Esophagus squamous epithelium (tissue), 5 donors: ENCODE data around the gene UGT1A6. TPM values are rescaled to one million over a fixed set of nuclear protein-coding genes. Genes with fewer than 3 reads are reported as not detected.
"Not testable (repeated sequence)": the region's sequence is repeated elsewhere in the genome, so short reads cannot be mapped to it uniquely, and the experiment has no call there.

Source experiments
- DNase-seq: peaks from one replicate; lab custom pipeline; 2025; lab: John Stamatoyannopoulos, UW
- H3K27ac ChIP-seq, 4 donors: fragments of 200-600 bp; sonication (generic); one replicate each; pipeline ENCODE4 v1.5.1; 2016 to 2019; ENCODE audit warnings: mild to moderate bottlenecking in 1 of 4
- H3K27me3 ChIP-seq, 4 donors: fragments of 200-600 bp; sonication (generic); 1 replicate in 3 of 4; 2 replicates in 1 of 4; pipeline versions ENCODE4 v1.5.1 to v1.6.0; 2017 to 2021; ENCODE audit warnings: antibody characterized with exemption in 1 of 4
- H3K36me3 ChIP-seq, 3 donors: fragments of 200-600 bp; sonication (generic); one replicate each; pipeline ENCODE4 v1.5.1; 2016 to 2019
- H3K4me1 ChIP-seq, 3 donors: fragments of 200-600 bp; sonication (generic); one replicate each; pipeline ENCODE4 v1.5.1; 2017 to 2019
- H3K4me3 ChIP-seq, 4 donors: fragments of 200-600 bp; sonication (generic); 1 replicate in 3 of 4; 2 replicates in 1 of 4; pipeline ENCODE4 v1.5.1; 2016 to 2019; ENCODE audit warnings: mild to moderate bottlenecking in 2 of 4, moderate library complexity in 1 of 4
- H3K9me3 ChIP-seq, 3 donors: fragments of 200-600 bp; sonication (generic); one replicate each; pipeline ENCODE4 v1.5.1; 2016 to 2019
- POLR2A ChIP-seq, 4 donors: fragments of 450-650 bp; IDR thresholded peaks; one replicate each; pipeline ENCODE4 v1.6.1; 2017; ENCODE audit warnings: antibody characterized with exemption in 4 of 4, mild to moderate bottlenecking in 4 of 4, moderate library complexity in 3 of 4
- WGBS, 2 donors: methylation state at CpG; one replicate each; pipeline ENCODE4 v1.1.5; 2018; 5-methylcytosine and 5-hydroxymethylcytosine counted together
- intact Hi-C: fragments of 100-400 bp; cut with DNase I; formaldehyde crosslinking; loops from one replicate; pipeline ENCODE4 v1.15.0; 2022
- total RNA-seq, 4 donors: library from RNA; depleted of rRNA; stranded (reverse); fragments of >200 nt; gene quantifications; one replicate each; pipeline ENCODE4 v1.1.0, GENCODE V29; 2016
- TF ChIP-seq, protein P1 (sequence below), 6 experiments: fragments of 450-650 bp in 4 of 6; fragments of 200-600 bp in 2 of 6; sonication (generic) in 2 of 6; IDR thresholded peaks; one replicate each; pipeline ENCODE4 v1.5.1; 2016 to 2019; ENCODE audit warnings: antibody characterized with exemption in 6 of 6, mild to moderate bottlenecking in 4 of 6, moderate library complexity in 4 of 6
- donor health status: DM: yes; HTN: yes; CAD: no.

Gene UGT1A6
- total RNA-seq, 4 donors from 2014 or later = 30.8 to 67.1 (median 61.3) TPM

DNA sequence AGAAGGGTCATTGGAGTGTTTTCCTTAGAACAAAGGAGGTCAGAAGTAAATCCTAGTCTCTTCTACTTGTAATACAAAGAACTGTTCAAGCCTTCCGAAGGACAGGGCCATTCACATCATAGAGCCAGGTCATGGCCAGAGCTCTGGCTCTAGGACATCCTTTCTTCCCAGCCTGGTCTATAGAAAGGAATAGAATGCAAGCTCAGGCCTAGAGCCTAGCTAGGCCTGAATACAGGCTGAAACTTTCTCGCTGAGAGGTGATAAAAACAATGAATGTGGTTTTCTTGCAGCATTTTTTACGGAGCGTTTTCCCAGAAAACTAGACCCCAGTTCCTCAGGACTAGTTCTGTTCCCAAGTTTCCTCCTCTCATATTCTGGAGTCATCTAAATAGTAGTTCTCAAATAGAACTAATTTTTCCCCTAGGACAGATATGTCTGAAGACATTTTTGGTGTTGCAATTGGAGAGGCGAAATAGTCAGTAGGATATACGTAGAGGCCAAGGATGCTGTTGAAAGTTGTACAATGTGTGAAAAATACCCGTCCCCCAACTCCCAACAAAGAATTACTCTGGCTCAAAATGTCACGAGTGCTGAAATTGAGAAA, 6.8 kb downstream of the UGT1A6 start:
- intact Hi-C loops = no loop called here

DNA sequence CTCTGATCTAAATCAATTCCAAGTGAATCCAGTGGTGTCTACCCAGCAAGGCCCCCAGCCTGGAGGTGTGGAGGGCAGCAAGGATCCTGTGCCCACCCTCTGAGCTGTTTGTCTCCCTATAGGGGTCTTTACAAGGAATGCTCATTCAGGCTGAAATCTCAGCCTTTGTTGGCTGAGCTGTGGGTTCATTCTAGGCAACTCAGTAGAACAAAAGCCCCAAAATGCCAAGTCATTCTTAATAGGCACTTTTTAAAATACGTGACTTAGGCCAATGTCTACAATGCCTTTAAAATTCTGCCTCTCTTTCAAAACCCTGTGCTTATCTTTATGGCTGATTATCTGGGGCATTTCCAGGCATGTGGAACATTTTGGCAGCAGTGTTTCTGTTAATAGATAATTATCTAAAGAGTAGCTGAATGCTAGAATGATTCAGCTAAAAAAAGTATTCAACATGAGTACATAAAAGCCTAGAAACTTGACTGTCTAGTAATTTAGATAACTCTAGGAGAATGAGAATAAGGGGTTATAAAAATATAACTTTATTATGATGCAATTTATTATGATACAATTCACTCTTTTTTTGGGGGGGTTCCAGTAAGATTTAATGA, 7.4 kb downstream of the UGT1A6 start:
- peak overlapping the region; percentile 77 to 92 (median 82) for H3K27ac ChIP-seq
- no peak for TF ChIP-seq POLR2A (IDR thresholded peaks at IDR 0.05)
- TF ChIP-seq, protein P1, sequence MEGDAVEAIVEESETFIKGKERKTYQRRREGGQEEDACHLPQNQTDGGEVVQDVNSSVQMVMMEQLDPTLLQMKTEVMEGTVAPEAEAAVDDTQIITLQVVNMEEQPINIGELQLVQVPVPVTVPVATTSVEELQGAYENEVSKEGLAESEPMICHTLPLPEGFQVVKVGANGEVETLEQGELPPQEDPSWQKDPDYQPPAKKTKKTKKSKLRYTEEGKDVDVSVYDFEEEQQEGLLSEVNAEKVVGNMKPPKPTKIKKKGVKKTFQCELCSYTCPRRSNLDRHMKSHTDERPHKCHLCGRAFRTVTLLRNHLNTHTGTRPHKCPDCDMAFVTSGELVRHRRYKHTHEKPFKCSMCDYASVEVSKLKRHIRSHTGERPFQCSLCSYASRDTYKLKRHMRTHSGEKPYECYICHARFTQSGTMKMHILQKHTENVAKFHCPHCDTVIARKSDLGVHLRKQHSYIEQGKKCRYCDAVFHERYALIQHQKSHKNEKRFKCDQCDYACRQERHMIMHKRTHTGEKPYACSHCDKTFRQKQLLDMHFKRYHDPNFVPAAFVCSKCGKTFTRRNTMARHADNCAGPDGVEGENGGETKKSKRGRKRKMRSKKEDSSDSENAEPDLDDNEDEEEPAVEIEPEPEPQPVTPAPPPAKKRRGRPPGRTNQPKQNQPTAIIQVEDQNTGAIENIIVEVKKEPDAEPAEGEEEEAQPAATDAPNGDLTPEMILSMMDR (IDR thresholded peaks at IDR 0.05) = no peak
- DNase-seq = no peak
- no peaks in the 10 kb centered on the region for H3K9me3 ChIP-seq
- H3K36me3 ChIP-seq = no peaks in the 10 kb centered on the region
- H3K4me3 ChIP-seq = no peak overlapping the region
- WGBS, 2 donors = 6 to 20% methylated on average over 1 of the region's 1 CpG
- H3K4me1 ChIP-seq = peaks cover 0 to 48% (median 7%) of the 10 kb centered on the region in 3 donors
- no peaks in the 10 kb centered on the region for H3K27me3 ChIP-seq
- intact Hi-C loops = no loop called here

More for the DNA sequence above, 6.8 kb downstream of the UGT1A6 start:
- H3K36me3 ChIP-seq = no peaks in the 10 kb centered on the region
- no peak overlapping the region for H3K4me3 ChIP-seq
- DNase-seq = no peak
- TF ChIP-seq POLR2A (IDR thresholded peaks at IDR 0.05) = no peak
- TF ChIP-seq, protein P1 (IDR thresholded peaks at IDR 0.05) = no peak
- peaks cover 0 to 48% (median 7%) of the 10 kb centered on the region in 3 donors for H3K4me1 ChIP-seq
- no peaks in the 10 kb centered on the region for H3K27me3 ChIP-seq
- no peaks in the 10 kb centered on the region for H3K9me3 ChIP-seq
- peak overlapping the region; percentile 77 to 92 (median 82) for H3K27ac ChIP-seq
- WGBS, 2 donors = 84 to 89% methylated on average over 8 of the region's 8 CpGs

DNA sequence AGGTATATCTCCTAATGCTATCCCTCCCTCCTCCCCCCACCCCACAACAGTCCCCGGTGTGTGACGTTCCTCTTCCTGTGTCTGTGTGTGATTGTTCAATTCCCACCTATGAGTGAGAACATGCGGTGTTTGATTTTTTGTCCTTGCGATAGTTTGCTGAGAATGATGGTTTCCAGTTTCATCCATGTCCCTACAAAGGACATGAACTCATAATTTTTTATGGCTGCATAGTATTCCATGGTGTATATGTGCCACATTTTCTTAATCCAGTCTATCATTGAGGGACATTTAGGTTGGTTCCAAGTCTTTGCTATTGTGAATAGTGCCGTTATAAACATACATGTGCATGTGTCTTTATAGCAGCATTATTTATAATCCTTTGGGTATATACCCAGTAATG, 8.2 kb downstream of the UGT1A6 start:
- H3K9me3 ChIP-seq, DNase-seq, intact Hi-C loops, H3K27me3 ChIP-seq, H3K36me3 ChIP-seq, H3K4me3 ChIP-seq: not testable (repeated sequence)
- WGBS, 2 donors = 83 to 89% methylated on average over 5 of the region's 5 CpGs
- Histone ChIP-seq H3K4me1 (peaks cover 0 to 53% (median 7%) of the 10 kb centered on the region in 3 donors), H3K27ac (peak overlapping the region in 3 of 4 donors; percentile 77 to 92 (median 86))

DNA sequence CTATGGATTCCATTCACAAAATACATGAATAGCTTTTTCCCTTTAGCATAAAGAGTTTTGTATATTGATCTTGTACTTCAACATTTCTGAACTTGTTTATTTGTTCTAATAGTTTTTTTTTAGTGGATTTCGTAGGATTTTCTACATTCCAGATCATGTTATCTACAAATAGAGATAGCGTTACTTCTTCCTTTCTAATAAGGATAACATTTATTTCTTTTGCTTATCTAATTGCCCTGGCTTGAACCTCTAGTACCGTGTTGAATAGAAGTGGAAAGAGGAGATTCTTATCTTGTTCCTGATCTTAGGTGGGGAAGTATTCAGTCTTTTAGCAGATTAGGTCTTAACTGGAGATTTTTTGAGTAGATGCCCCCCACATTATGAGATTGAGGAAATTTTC, 9.5 kb downstream of the UGT1A6 start:
- intact Hi-C loops = no loop called here
- no peaks in the 10 kb centered on the region for H3K9me3 ChIP-seq
- peak overlapping the region in 1 of 4 donors; percentile 69 for H3K27ac ChIP-seq
- TF ChIP-seq, protein P1 (IDR thresholded peaks at IDR 0.05) = no peak
- no peak for TF ChIP-seq POLR2A (IDR thresholded peaks at IDR 0.05)
- no peaks in the 10 kb centered on the region for H3K27me3 ChIP-seq
- H3K36me3 ChIP-seq = no peaks in the 10 kb centered on the region
- peaks cover 6 to 67% (median 7%) of the 10 kb centered on the region in 3 donors for H3K4me1 ChIP-seq
- WGBS, 2 donors = 63 to 73% methylated on average over 3 of the region's 3 CpGs
- no peak for DNase-seq
- H3K4me3 ChIP-seq = no peak overlapping the region

DNA sequence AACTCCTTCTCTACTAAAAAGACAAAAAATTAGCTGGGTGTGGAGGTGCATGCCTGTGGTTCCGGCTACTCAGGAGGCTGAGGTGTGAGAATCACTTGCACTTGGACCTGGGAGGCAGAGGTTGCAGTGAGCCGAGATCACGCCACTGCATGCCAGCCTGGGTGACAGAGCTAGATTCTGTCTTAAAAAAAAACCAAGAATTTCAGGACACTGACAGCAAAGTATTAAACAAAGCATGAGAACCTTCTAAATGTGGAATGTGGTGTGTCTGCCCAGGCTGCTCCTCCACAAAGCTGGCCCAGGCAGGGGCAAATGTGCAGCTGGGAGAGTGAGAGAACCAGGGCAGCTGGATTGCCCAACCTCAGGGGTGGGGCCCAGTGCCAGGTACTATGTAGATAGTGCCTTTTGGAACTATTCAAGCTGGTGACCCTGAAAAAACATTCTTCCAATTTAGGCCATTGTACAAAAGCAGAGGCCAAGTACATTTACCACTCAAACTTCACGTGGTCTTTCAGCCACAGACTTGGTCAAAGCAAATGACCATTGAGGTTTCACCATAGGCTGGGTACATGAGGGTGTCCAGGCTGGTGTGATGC, 13.3 kb downstream of the UGT1A6 start:
- TF ChIP-seq, protein P1 (IDR thresholded peaks at IDR 0.05) = no peak
- DNase-seq = no peak
- Histone ChIP-seq H3K4me1 (peaks cover 0 to 59% (median 12%) of the 10 kb centered on the region in 3 donors), H3K4me3 (no peak overlapping the region), H3K9me3 (no peaks in the 10 kb centered on the region), H3K27ac (peak overlapping the region; percentile 38 to 87 (median 79)), H3K36me3 (no peaks in the 10 kb centered on the region), H3K27me3 (no peaks in the 10 kb centered on the region)
- intact Hi-C loops = no loop called here
- WGBS, 2 donors = 22 to 37% methylated on average over 4 of the region's 4 CpGs
